K562 (cell line): ENCODE results near the gene FAM219B. TPM values are rescaled to one million over a fixed set of nuclear protein-coding genes. Genes with fewer than 3 reads are reported as not detected.

Source experiments
- BRF1 ChIP-seq: IDR thresholded peaks from 3 replicates; pipeline ENCODE4 v1.6.1; 2011; ENCODE audit warnings: borderline replicate concordance, mild to moderate bottlenecking; ENCODE audit not compliant: insufficient read length; ENCODE audit errors: extremely low read depth
- CTCFL ChIP-seq: IDR thresholded peaks from 2 replicates; pipeline ENCODE4 v1.6.1; 2011; ENCODE audit warnings: borderline replicate concordance, low read depth, mild to moderate bottlenecking, moderate library complexity, low read length; ENCODE audit not compliant: insufficient read depth, poor library complexity, severe bottlenecking
- KLF6 ChIP-seq: fragments of 250-450 bp; sonication (Bioruptor Pico); IDR thresholded peaks from 2 replicates; pipeline ENCODE4 v1.4.0; 2020; ENCODE audit warnings: mild to moderate bottlenecking, moderate library complexity, borderline replicate concordance
- MCM5 ChIP-seq: fragments of 450-650 bp; IDR thresholded peaks from 2 replicates; pipeline ENCODE4 v1.6.1; 2016; ENCODE audit warnings: low read depth
- NCOR1 ChIP-seq: fragments of 450-650 bp; IDR thresholded peaks from 2 replicates; pipeline ENCODE4 v1.6.1; 2016; ENCODE audit warnings: mild to moderate bottlenecking, moderate library complexity
- POLR2A ChIP-seq: fragments of 450-650 bp; conservative IDR thresholded peaks from 2 replicates; pipeline ENCODE4 v1.6.1; 2016
- RAD21 ChIP-seq, 2 experiments: fragments of 250-450 bp in 1 of 2; fragments of 450-650 bp in 1 of 2; sonication (Bioruptor Pico) in 1 of 2; formaldehyde crosslinking in 1 of 2; IDR thresholded peaks in 1 of 2; conservative IDR thresholded peaks in 1 of 2; 2 replicates each; pipeline versions ENCODE4 v1.4.0 to v1.8.0; 2020 to 2022; ENCODE audit warnings: mild to moderate bottlenecking in 2 of 2, moderate library complexity in 1 of 2
- RBBP5 ChIP-seq: fragments of 200-600 bp; sonication (generic); IDR thresholded peaks from 2 replicates; pipeline ENCODE4 v1.6.1; 2012; ENCODE audit warnings: borderline replicate concordance, mild to moderate bottlenecking, low read length, control low read depth, inconsistent platforms; ENCODE audit not compliant: insufficient read depth, poor library complexity, severe bottlenecking
- ZFP30 ChIP-seq: fragments of 250-450 bp; sonication (Bioruptor Pico); IDR thresholded peaks from 2 replicates; pipeline ENCODE4 v1.8.0; 2022; ENCODE audit warnings: moderate library complexity, mild to moderate bottlenecking, inconsistent platforms, borderline replicate concordance
- ZFP36 ChIP-seq: fragments of 150-350 bp; IDR thresholded peaks from 2 replicates; pipeline ENCODE4 v1.6.1; 2018; ENCODE audit warnings: low read length, low read depth; ENCODE audit not compliant: partially characterized antibody
- ZMIZ1 ChIP-seq, 2 experiments: fragments of 150-350 bp in 1 of 2; IDR thresholded peaks; 2 replicates each; pipeline ENCODE4 v1.6.1; 2012 to 2016; ENCODE audit warnings: low read depth in 2 of 2, low read length in 2 of 2, mild to moderate bottlenecking in 1 of 2, moderate library complexity in 1 of 2
- ZNF146 ChIP-seq: IDR thresholded peaks from one replicate; pipeline ENCODE4 v1.6.1; 2018; ENCODE audit warnings: missing compliant biosample characterization; ENCODE audit not compliant: unreplicated experiment
- ZNF408 ChIP-seq: fragments of 250-450 bp; sonication (Bioruptor Pico); IDR thresholded peaks from 2 replicates; pipeline ENCODE4 v1.4.0; 2020; ENCODE audit warnings: low read depth, mild to moderate bottlenecking, moderate library complexity
- ZNF699 ChIP-seq: fragments of 250-450 bp; sonication (Bioruptor Pico); IDR thresholded peaks from 2 replicates; pipeline ENCODE4 v1.8.0; 2021; ENCODE audit warnings: mild to moderate bottlenecking, moderate library complexity; ENCODE audit not compliant: insufficient replicate concordance
- ZNF707 ChIP-seq: fragments of 250-450 bp; sonication (Bioruptor Pico); conservative IDR thresholded peaks from 2 replicates; pipeline ENCODE4 v1.8.0; 2022; ENCODE audit warnings: inconsistent platforms, mild to moderate bottlenecking, moderate library complexity
- ZNF717 ChIP-seq: fragments of 250-450 bp; sonication (Bioruptor Pico); IDR thresholded peaks from 2 replicates; pipeline ENCODE4 v1.5.0; 2021
- ZZZ3 ChIP-seq: fragments of 450-650 bp; IDR thresholded peaks from 2 replicates; pipeline ENCODE4 v1.6.1; 2016; ENCODE audit warnings: antibody characterized with exemption, mild to moderate bottlenecking, moderate library complexity
- polyA plus RNA-seq, 8 experiments: library from polyadenylated mRNA; depleted of rRNA in 4 of 8; stranded (reverse) in 5 of 8; unstranded in 3 of 8; fragments of >200 nt; fragmentation: Nextera tagmentation in 2 of 8; fragmentation: Illumina TruSeq in 1 of 8; extraction: Ambion mirVana in 2 of 8; extraction: Trizol in 1 of 8; gene quantifications; 2 replicates each; pipeline versions ENCODE4 v1.2.1 to v1.2.3, GENCODE V29; 2011 to 2014; ENCODE audit warnings: inconsistent platforms in 1 of 8, missing spikeins in 1 of 8
- total RNA-seq, 7 experiments: library from RNA; depleted of rRNA in 6 of 7; stranded (reverse); fragments of >200 nt in 6 of 7; fragmentation: Illumina TruSeq in 2 of 7; extraction: Trizol in 2 of 7; gene quantifications; 2 replicates each; pipeline versions ENCODE4 v1.2.1 to v1.2.3, GENCODE V29; 2011 to 2021; ENCODE audit warnings: low replicate concordance in 1 of 7
- TF ChIP-seq, protein P1 (sequence below), 2 experiments: fragments of 450-650 bp; IDR thresholded peaks; 2 replicates each; pipeline ENCODE4 v1.6.1; 2016

Gene FAM219B
- total and polyA plus RNA-seq, 9 of the 15 experiments (the other 6 are each of a cell fraction or from before 2014, with no cell fraction given) = 6.8 to 50.4 (median 29.4) TPM

DNA sequence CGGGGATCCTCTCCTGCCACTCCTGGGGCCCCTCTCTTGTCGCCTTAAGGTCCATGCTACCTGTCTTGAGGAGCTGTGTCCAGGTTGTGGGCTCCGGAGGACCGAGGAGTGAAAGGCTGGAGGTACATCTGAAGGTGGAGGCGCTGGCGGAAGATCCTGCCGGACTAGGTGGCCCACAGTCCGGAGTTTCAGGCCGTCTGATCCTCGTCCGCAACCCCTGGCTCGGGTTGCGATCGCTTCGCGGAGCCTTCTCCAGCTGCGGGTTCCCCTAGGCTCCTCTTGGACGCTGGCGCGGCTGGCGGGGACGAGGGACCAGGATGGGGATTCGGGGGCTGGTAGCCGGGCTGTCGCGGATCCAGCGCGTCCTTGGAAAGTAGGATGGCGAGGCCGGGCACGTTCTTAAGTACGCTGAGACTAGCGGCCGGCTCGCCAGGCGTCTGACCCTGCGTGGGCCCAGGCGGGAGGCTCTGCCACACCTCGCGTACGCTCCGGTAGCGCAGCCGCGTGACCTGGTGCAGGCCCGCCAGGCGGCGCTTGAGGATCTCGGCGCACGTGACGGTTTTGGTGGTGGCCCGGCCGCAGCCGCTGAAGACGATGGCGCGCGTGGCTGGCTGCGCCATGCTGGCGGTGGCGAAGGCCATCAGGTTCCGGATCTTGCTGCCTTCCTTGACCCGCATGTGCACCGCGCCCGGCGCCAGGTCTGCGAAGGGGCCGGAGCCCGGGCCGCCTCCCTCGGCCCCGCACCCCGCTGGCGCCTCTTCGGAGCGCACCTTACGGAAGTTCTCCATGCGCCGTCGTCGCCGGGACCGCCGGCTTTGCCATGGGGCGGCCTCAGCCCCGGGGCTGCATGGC, 49.4 kb upstream of the FAM219B start (continued):
- TF ChIP-seq ZFP30 (CRISPR knock-in tag) (no peak), KLF6 (no peak), ZNF707 (CRISPR knock-in tag) (no peak), RAD21 (CRISPR knock-in tag; conservative IDR thresholded peaks at IDR 0.05 in 1 of 2, IDR thresholded peaks at IDR 0.05 in 1 of 2) (peak in 1 of 2 experiments; percentile 49; a peak in 2 of 4 replicates), POLR2A (no peak; the same call in 1 of the 2 replicates), MCM5 (no peak), ZFP36 (no peak), RBBP5 (no peak), BRF1 (no peak), ZZZ3 (no peak), NCOR1 (no peak), ZNF146 (CRISPR knock-in tag) (peak; percentile 34), CTCFL (peak; percentile 100), ZNF717 (no peak), ZNF699 (CRISPR knock-in tag) (no peak), ZMIZ1 (IDR thresholded peaks at IDR 0.05; ENCODE audit: low read depth in 2 of 2, low read length in 2 of 2) (no peak), ZNF408 (CRISPR knock-in tag) (no peak)
- TF ChIP-seq, protein P1, sequence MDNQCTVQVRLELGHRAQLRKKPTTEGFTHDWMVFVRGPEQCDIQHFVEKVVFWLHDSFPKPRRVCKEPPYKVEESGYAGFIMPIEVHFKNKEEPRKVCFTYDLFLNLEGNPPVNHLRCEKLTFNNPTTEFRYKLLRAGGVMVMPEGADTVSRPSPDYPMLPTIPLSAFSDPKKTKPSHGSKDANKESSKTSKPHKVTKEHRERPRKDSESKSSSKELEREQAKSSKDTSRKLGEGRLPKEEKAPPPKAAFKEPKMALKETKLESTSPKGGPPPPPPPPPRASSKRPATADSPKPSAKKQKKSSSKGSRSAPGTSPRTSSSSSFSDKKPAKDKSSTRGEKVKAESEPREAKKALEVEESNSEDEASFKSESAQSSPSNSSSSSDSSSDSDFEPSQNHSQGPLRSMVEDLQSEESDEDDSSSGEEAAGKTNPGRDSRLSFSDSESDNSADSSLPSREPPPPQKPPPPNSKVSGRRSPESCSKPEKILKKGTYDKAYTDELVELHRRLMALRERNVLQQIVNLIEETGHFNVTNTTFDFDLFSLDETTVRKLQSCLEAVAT (IDR thresholded peaks at IDR 0.05) = 0 out of 4 replicates have a peak, but pooled peaks of 1 of the 2 experiments have one; percentile 36
